Gastroesophageal sphincter (tissue), 3 donors: ENCODE results near the gene ARL17B.
"Not testable (repeated sequence)": the region's sequence is repeated elsewhere in the genome, so short reads cannot be mapped to it uniquely, and the experiment has no call there.

Source experiments
- EP300 ChIP-seq: sonication (generic); formaldehyde crosslinking; IDR thresholded peaks from one replicate; pipeline ENCODE4 v1.6.1; 2017; ENCODE audit warnings: antibody characterized with exemption, mild to moderate bottlenecking
- POLR2A ChIP-seq, 2 donors: fragments of 450-650 bp; IDR thresholded peaks; one replicate each; pipeline ENCODE4 v1.6.1; 2017; ENCODE audit warnings: antibody characterized with exemption in 2 of 2, mild to moderate bottlenecking in 2 of 2, moderate library complexity in 1 of 2
- POLR2AphosphoS5 ChIP-seq: sonication (generic); formaldehyde crosslinking; IDR thresholded peaks from one replicate; pipeline ENCODE4 v1.6.1; 2017; ENCODE audit warnings: antibody characterized with exemption
- TF ChIP-seq, protein P1 (sequence below), 4 experiments: fragments of 200-600 bp in 2 of 4; fragments of 450-650 bp in 2 of 4; sonication (generic) in 1 of 4; IDR thresholded peaks; one replicate each; pipeline ENCODE4 v1.5.1; 2017 to 2019; ENCODE audit warnings: antibody characterized with exemption in 4 of 4, mild to moderate bottlenecking in 2 of 4, moderate library complexity in 2 of 4

DNA sequence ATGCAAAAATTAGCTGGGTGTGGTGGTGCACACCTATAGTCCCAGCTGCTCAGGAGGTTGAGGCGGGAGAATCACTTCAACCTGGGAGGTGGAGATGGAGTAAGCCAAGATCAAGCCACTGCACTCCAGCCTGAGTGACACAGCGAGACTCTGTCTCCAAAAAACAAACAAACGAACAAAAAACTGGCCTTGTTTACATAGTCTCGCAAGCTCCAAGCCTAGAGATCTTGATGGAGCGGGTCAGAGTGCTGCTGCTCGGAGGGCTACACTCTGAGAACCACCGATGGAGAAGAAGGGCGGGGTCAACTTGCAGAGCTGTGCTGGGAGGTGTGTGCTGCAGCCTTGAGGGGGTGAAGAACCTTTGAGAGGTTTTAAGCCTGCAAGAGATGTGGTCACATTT lies 130.2 kb downstream of the ARL17B start:
- TF ChIP-seq, protein P1, sequence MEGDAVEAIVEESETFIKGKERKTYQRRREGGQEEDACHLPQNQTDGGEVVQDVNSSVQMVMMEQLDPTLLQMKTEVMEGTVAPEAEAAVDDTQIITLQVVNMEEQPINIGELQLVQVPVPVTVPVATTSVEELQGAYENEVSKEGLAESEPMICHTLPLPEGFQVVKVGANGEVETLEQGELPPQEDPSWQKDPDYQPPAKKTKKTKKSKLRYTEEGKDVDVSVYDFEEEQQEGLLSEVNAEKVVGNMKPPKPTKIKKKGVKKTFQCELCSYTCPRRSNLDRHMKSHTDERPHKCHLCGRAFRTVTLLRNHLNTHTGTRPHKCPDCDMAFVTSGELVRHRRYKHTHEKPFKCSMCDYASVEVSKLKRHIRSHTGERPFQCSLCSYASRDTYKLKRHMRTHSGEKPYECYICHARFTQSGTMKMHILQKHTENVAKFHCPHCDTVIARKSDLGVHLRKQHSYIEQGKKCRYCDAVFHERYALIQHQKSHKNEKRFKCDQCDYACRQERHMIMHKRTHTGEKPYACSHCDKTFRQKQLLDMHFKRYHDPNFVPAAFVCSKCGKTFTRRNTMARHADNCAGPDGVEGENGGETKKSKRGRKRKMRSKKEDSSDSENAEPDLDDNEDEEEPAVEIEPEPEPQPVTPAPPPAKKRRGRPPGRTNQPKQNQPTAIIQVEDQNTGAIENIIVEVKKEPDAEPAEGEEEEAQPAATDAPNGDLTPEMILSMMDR (IDR thresholded peaks at IDR 0.05), result not testable (repeated sequence)
- not testable (repeated sequence) for TF ChIP-seq POLR2A (IDR thresholded peaks at IDR 0.05); POLR2AphosphoS5; EP300
